WTC11 (cell line): ENCODE results near the gene PAEP. TPM values are rescaled to one million over a fixed set of nuclear protein-coding genes. Genes with fewer than 3 reads are reported as not detected.

Experiments
- ATAC-seq: fragments of 200-7000 bp; cut with Tn5 transposase; 2 replicates; pipeline ENCODE4 v1.10.0; 2021; ENCODE audit warnings: mild to moderate bottlenecking, moderate library complexity
- CTCF ChIA-PET: fragments of 300-600 bp; sonication (Branson Sonifier 250); formaldehyde crosslinking; loops from one replicate; lab custom pipeline; 2021; ENCODE audit warnings: antibody characterized with exemption; lab: Charles Lee
- POLR2A ChIA-PET: fragments of 350-600 bp; sonication (Branson Sonifier 250); formaldehyde crosslinking; loops from one replicate; lab custom pipeline; 2021; ENCODE audit warnings: antibody characterized with exemption; lab: Charles Lee
- DNase-seq: peaks from one replicate; pipeline ENCODE4 v3.0.0; 2021; ENCODE audit warnings: low spot score
- H3K27ac Mint-ChIP-seq: 2 replicates; pipeline ENCODE4 v1.8.0; 2021; ENCODE audit warnings: mixed read lengths
- H3K27me3 Mint-ChIP-seq: 2 replicates; pipeline ENCODE4 v1.8.0; 2021; ENCODE audit warnings: low read depth, mild to moderate bottlenecking, moderate library complexity, mixed read lengths
- H3K36me3 Mint-ChIP-seq: 2 replicates; pipeline ENCODE4 v1.8.0; 2021; ENCODE audit warnings: mixed read lengths
- H3K4me1 Mint-ChIP-seq: 2 replicates; pipeline ENCODE4 v1.8.0; 2022; ENCODE audit warnings: mixed read lengths
- H3K4me3 Mint-ChIP-seq: 2 replicates; pipeline ENCODE4 v1.8.0; 2021; ENCODE audit warnings: mild to moderate bottlenecking, moderate library complexity, mixed read lengths
- H3K9me3 Mint-ChIP-seq: 2 replicates; pipeline ENCODE4 v1.8.0; 2021; ENCODE audit warnings: mixed read lengths
- AR ChIP-seq: fragments of 250-450 bp; sonication (Bioruptor Pico); IDR thresholded peaks from 2 replicates; pipeline ENCODE4 v1.9.0; 2021; ENCODE audit warnings: mild to moderate bottlenecking
- CREB1 ChIP-seq: sonication (generic); formaldehyde crosslinking; IDR thresholded peaks from 2 replicates; pipeline ENCODE4 v1.8.0; 2023; ENCODE audit warnings: mild to moderate bottlenecking, missing genetic modification reagents
- ERG ChIP-seq: fragments of 250-450 bp; sonication (Bioruptor Pico); IDR thresholded peaks from 2 replicates; pipeline ENCODE4 v1.8.0; 2021; ENCODE audit warnings: mild to moderate bottlenecking
- FOXK1 ChIP-seq: sonication (generic); formaldehyde crosslinking; IDR thresholded peaks from 2 replicates; pipeline ENCODE4 v1.8.0; 2022; ENCODE audit warnings: mild to moderate bottlenecking, moderate library complexity, missing genetic modification reagents
- GRHL2 ChIP-seq: fragments of 250-450 bp; sonication (Bioruptor Pico); IDR thresholded peaks from 2 replicates; pipeline ENCODE4 v1.8.0; 2022; ENCODE audit warnings: mild to moderate bottlenecking, moderate library complexity; ENCODE audit not compliant: insufficient replicate concordance, severe bottlenecking
- HMGA2 ChIP-seq: fragments of 250-450 bp; sonication (Bioruptor Pico); IDR thresholded peaks from 2 replicates; pipeline ENCODE4 v1.4.0; 2021; ENCODE audit warnings: mild to moderate bottlenecking, moderate library complexity
- MLX ChIP-seq: sonication (generic); formaldehyde crosslinking; IDR thresholded peaks from 2 replicates; pipeline ENCODE4 v1.8.1; 2023; ENCODE audit warnings: mild to moderate bottlenecking, missing genetic modification reagents, moderate library complexity
- MYBL2 ChIP-seq: sonication (generic); formaldehyde crosslinking; IDR thresholded peaks from 2 replicates; pipeline ENCODE4 v1.8.1; 2023; ENCODE audit warnings: mild to moderate bottlenecking, moderate library complexity, missing genetic modification reagents
- NR3C1 ChIP-seq: sonication (generic); formaldehyde crosslinking; conservative IDR thresholded peaks from 2 replicates; pipeline ENCODE4 v1.8.1; 2023; ENCODE audit warnings: low read depth, mild to moderate bottlenecking, missing genetic modification reagents
- PRDM15 ChIP-seq: sonication (generic); formaldehyde crosslinking; IDR thresholded peaks from 2 replicates; pipeline ENCODE4 v1.8.0; 2022; ENCODE audit warnings: missing genetic modification reagents
- SMAD4 ChIP-seq: sonication (generic); formaldehyde crosslinking; IDR thresholded peaks from 2 replicates; pipeline ENCODE4 v1.8.0; 2022; ENCODE audit warnings: mild to moderate bottlenecking, missing genetic modification reagents
- SOX15 ChIP-seq: fragments of 250-450 bp; sonication (Bioruptor Pico); IDR thresholded peaks from 2 replicates; pipeline ENCODE4 v1.9.0; 2021; ENCODE audit warnings: mild to moderate bottlenecking
- SP1 ChIP-seq: sonication (generic); formaldehyde crosslinking; conservative IDR thresholded peaks from 2 replicates; pipeline ENCODE4 v1.8.1; 2022; ENCODE audit warnings: missing genetic modification reagents
- USF1 ChIP-seq: sonication (generic); formaldehyde crosslinking; IDR thresholded peaks from 2 replicates; pipeline ENCODE4 v1.8.0; 2022; ENCODE audit warnings: mild to moderate bottlenecking, missing genetic modification reagents
- ZNF425 ChIP-seq: fragments of 250-450 bp; sonication (Bioruptor Pico); conservative IDR thresholded peaks from 2 replicates; pipeline ENCODE4 v1.9.0; 2021; ENCODE audit warnings: mild to moderate bottlenecking
- ZNF532 ChIP-seq: fragments of 250-450 bp; sonication (Bioruptor Pico); IDR thresholded peaks from 2 replicates; pipeline ENCODE4 v1.9.0; 2021; ENCODE audit warnings: mild to moderate bottlenecking, borderline replicate concordance
- total RNA-seq: library from RNA; stranded (reverse); gene quantifications from 3 replicates; pipeline ENCODE4 v1.2.3, GENCODE V29; 2021

The PAEP gene
- total RNA-seq, 1 experiment from 2014 or later, result not detected

GRCh38 chr9:135551456-135551855, 10.1 kb upstream of the PAEP start:
- ChIA-PET CTCF (interaction anchor here (0.6 to 1.1 kb wide), 2 partner anchors 47 to 215 kb away, joined by 4 to 6 read pairs; no protein-coding TSS in a partner anchor), POLR2A (no interaction called here)
- H3K36me3 Mint-ChIP-seq, result no peaks in the 10 kb centered on the region
- H3K9me3 Mint-ChIP-seq, result no peaks in the 10 kb centered on the region
- no peaks in the 10 kb centered on the region for H3K27me3 Mint-ChIP-seq
- H3K4me1 Mint-ChIP-seq, result peaks cover 9% of the 10 kb centered on the region
- H3K4me3 Mint-ChIP-seq, result no peak overlapping the region
- TF ChIP-seq CREB1 (CRISPR knock-in tag) (no peak), SOX15 (CRISPR knock-in tag) (no peak), AR (CRISPR knock-in tag) (no peak), ZNF532 (CRISPR knock-in tag) (no peak), SP1 (CRISPR knock-in tag) (no peak), ZNF425 (CRISPR knock-in tag) (no peak), HMGA2 (CRISPR knock-in tag) (no peak), ERG (CRISPR knock-in tag) (no peak), GRHL2 (CRISPR knock-in tag) (no peak), NR3C1 (CRISPR knock-in tag) (no peak)
- ATAC-seq (no peak), DNase-seq (no peak)
- H3K27ac Mint-ChIP-seq, result no peak overlapping the region

- POLR2A ChIA-PET, result no interaction called here
- H3K4me3 Mint-ChIP-seq, result no peak overlapping the region
- H3K36me3 Mint-ChIP-seq, result no peaks in the 10 kb centered on the region
- ATAC-seq, result no peak
- no peaks in the 10 kb centered on the region for H3K9me3 Mint-ChIP-seq
- CTCF ChIA-PET, result interaction anchor here (0.6 to 1.6 kb wide), 5 partner anchors 13 to 214 kb away, joined by 3 to 6 read pairs (median 4); no protein-coding TSS in a partner anchor
- TF ChIP-seq USF1 (CRISPR knock-in tag) (no peak), MLX (no peak), PRDM15 (CRISPR knock-in tag) (no peak), FOXK1 (no peak), MYBL2 (no peak), SMAD4 (no peak)
- H3K4me1 Mint-ChIP-seq, result peaks cover 9% of the 10 kb centered on the region
- no peaks in the 10 kb centered on the region for H3K27me3 Mint-ChIP-seq
- DNase-seq, result no peak
- H3K27ac Mint-ChIP-seq, result no peak overlapping the region
Observed at GRCh38 chr9:135552021-135552697, 9.4 kb upstream of the PAEP start.
